ENCODE results near the gene DDX25.

DNA sequence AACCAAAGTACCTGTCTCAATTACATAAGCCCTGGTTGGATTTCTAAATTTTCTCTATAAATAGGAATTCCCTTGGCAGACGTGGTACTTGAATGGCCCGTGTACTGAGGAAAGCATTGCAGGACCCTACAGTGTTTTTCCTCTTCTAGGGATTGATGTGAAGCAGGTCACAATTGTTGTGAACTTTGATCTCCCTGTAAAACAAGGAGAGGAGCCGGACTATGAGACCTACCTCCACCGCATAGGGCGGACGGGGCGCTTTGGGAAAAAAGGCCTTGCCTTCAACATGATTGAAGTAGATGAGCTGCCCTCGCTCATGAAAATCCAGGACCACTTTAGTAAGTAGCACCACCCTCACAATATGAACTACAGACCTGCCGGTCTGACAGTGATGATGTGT, 16.7 kb downstream of the DDX25 start:
- TF ChIP-seq FOXA1 (IDR thresholded peaks at IDR 0.05) (no peak), ARNT (IDR thresholded peaks at IDR 0.05) (no peak)

Data from HEK293T (cell line).